ENCODE data around the gene FAM227A. TPM values are rescaled to one million over a fixed set of nuclear protein-coding genes. Genes with fewer than 3 reads are reported as not detected.

FAM227A gene
- total RNA-seq, 2 experiments from 2014 or later, result 0.23 to 0.36 TPM

DNA sequence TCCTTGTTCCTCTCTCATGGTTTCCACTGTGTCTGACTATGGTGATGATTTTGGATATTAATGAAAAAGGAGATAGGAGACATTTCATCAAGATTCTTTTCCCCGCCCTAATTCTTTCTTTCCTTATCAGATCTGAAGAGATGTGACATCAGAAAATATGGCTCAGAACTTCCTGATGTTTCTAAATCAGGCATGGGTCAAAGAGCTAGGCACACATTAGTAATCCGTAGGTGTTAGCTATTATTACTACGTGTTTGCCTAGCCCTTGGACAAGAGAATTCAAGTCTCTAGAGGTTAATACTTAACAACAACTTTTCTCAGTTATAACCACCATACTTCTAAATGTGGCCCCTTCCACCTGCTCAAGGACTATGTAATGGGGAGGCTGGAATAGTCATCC, 38.7 kb upstream of the FAM227A start:
- POLR2A ChIA-PET, result interaction anchor here (0.5 to 4.1 kb wide), 4 partner anchors 9 to 13 kb away, joined by 3 to 13 read pairs (median 4); partner anchors contain the start of genes GTPBP1 and TOMM22
- H3K4me3 Mint-ChIP-seq, result no peak overlapping the region

DNA sequence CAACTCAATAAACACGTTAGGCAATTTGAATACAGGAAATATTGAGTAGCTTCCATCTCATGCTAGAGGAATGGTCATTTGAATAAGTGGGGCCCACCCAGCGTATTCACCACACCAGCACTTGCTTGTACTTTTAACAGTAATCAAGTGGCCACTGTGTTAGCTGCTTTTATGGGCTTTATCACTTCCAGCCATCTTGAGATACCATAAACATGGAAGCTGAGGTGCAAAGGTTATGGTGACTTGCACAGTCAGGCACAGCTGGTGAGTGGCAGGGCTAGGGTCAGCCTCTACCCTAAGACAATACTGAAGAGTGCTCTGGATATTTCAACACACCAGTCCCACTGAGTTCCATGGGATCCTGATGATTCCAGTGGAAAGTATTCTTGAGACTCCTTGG, 37.9 kb upstream of the FAM227A start:
- POLR2A ChIA-PET, result interaction anchor here (4.1 kb wide), 1 partner anchor 12 kb away, joined by 13 read pairs; the partner anchor contains the start of gene TOMM22
- DNase-seq (no peak), ATAC-seq (ENCODE audit: low read depth) (no peak)
- peaks cover 46% of the 10 kb centered on the region for H3K4me1 Mint-ChIP-seq
- no peaks in the 10 kb centered on the region for H3K27me3 Mint-ChIP-seq
- no peak overlapping the region for H3K27ac Mint-ChIP-seq
- no peak overlapping the region for H3K4me3 Mint-ChIP-seq
- H3K9me3 Mint-ChIP-seq, result no peaks in the 10 kb centered on the region
- H3K36me3 Mint-ChIP-seq, result peaks cover 31% of the 10 kb centered on the region

More for the DNA sequence above, 38.7 kb upstream of the FAM227A start:
- H3K4me1 Mint-ChIP-seq, result peaks cover 51% of the 10 kb centered on the region
- no peak for ATAC-seq (ENCODE audit: low read depth)
- peaks cover 30% of the 10 kb centered on the region for H3K36me3 Mint-ChIP-seq
- peak overlapping the region; percentile 60 for H3K27ac Mint-ChIP-seq
- H3K9me3 Mint-ChIP-seq, result no peaks in the 10 kb centered on the region
- H3K27me3 Mint-ChIP-seq, result no peaks in the 10 kb centered on the region
- no peak for DNase-seq

GRCh38 chr22:38689651-38690050, 33.5 kb upstream of the FAM227A start:
- ATAC-seq (ENCODE audit: low read depth), result no peak
- H3K9me3 Mint-ChIP-seq, result no peaks in the 10 kb centered on the region
- peaks cover 14% of the 10 kb centered on the region for H3K4me1 Mint-ChIP-seq
- H3K27me3 Mint-ChIP-seq, result no peaks in the 10 kb centered on the region
- POLR2A ChIA-PET, result interaction anchor here (0.6 to 1.9 kb wide), 2 partner anchors 9 to 71 kb away, joined by 3 to 5 read pairs; no protein-coding TSS in a partner anchor
- H3K27ac Mint-ChIP-seq, result no peak overlapping the region
- H3K36me3 Mint-ChIP-seq, result peaks cover 23% of the 10 kb centered on the region
- no peak overlapping the region for H3K4me3 Mint-ChIP-seq
- no peak for DNase-seq

DNA sequence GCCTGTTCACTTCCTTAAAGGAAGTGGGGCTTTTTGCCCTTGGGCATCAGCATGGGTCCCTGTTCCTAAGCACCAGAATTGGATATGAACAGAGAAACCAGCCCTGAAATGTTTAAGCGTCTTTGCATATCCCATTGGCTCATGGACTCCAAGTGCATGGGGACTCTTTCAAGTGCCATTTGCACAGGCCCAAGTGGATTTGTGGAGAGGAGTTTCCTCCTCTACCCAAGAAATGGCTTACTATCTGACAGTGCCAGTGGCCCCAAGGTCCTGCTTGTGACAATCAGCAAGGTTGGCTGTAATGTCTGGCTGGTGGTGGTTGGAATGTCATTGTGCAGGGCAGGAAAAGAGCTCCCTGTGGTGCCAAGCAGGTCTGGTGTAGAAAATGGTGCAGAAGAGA, 29.6 kb upstream of the FAM227A start:
- POLR2A ChIA-PET, result no interaction called here
- H3K36me3 Mint-ChIP-seq, result peaks cover 25% of the 10 kb centered on the region

DNA sequence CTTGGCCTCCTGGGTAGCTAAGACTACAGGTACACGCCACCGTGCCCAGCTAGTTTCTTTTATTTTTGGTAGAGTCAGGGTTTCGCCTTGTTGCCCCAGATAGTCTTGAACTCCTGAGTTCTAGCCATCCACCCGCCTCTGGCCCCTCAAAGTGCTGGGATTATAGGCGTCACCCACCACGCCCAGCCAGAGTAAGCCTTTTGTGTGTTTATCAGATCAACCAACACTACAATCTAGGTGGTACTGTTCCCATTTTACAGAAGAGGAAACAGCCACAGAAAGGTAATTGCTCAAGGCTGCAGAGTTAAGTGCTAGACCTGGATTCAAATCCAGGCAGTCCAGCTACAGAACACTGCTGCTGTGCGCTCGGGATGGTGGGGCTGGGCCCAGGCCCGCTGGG, 28.7 kb upstream of the FAM227A start:
- H3K4me3 Mint-ChIP-seq, result no peak overlapping the region
- no peak for ATAC-seq (ENCODE audit: low read depth)
- DNase-seq, result no peak
- no peak overlapping the region for H3K27ac Mint-ChIP-seq
- peaks cover 25% of the 10 kb centered on the region for H3K36me3 Mint-ChIP-seq
- H3K27me3 Mint-ChIP-seq, result no peaks in the 10 kb centered on the region
- no peaks in the 10 kb centered on the region for H3K9me3 Mint-ChIP-seq
- POLR2A ChIA-PET, result no interaction called here
- H3K4me1 Mint-ChIP-seq, result peaks cover 20% of the 10 kb centered on the region

More for the DNA sequence above, 29.6 kb upstream of the FAM227A start:
- H3K27ac Mint-ChIP-seq, result no peak overlapping the region
- DNase-seq (no peak), ATAC-seq (ENCODE audit: low read depth) (no peak)
- no peaks in the 10 kb centered on the region for H3K9me3 Mint-ChIP-seq
- no peaks in the 10 kb centered on the region for H3K27me3 Mint-ChIP-seq
- H3K4me3 Mint-ChIP-seq, result no peak overlapping the region
- peaks cover 18% of the 10 kb centered on the region for H3K4me1 Mint-ChIP-seq

- H3K36me3 Mint-ChIP-seq, result peaks cover 14% of the 10 kb centered on the region
- no peaks in the 10 kb centered on the region for H3K27me3 Mint-ChIP-seq
- H3K9me3 Mint-ChIP-seq, result no peaks in the 10 kb centered on the region
- ATAC-seq (ENCODE audit: low read depth) (peak; percentile 96), DNase-seq (peak; percentile 87)
- peak within 1 kb of the TSS; percentile 100 for H3K4me3 Mint-ChIP-seq
- POLR2A ChIA-PET, result interaction anchor here (0.7 to 2.9 kb wide), 16 partner anchors 8 to 1024 kb away, joined by 3 to 33 read pairs (median 5); partner anchors contain the start of genes ANKRD54, C22orf23, CBY1 and DMC1
- peaks cover 20% of the 10 kb centered on the region for H3K4me1 Mint-ChIP-seq
- peak within 1 kb of the TSS; percentile 98 for H3K27ac Mint-ChIP-seq
Measured at GRCh38 chr22:38681582-38682335, 25.6 kb upstream of the FAM227A start, which contains the start of gene TOMM22. TOMM22 (plus strand) TSS chr22:38681957; CDS start chr22:38681979, 22 bp downstream.

GRCh38 chr22:38675833-38676232, 19.6 kb upstream of the FAM227A start:
- Mint-ChIP-seq H3K9me3 (peaks cover 2% of the 10 kb centered on the region), H3K27me3 (no peaks in the 10 kb centered on the region), H3K4me1 (peaks cover 3% of the 10 kb centered on the region), H3K4me3 (no peak overlapping the region), H3K27ac (no peak overlapping the region), H3K36me3 (peaks cover 10% of the 10 kb centered on the region)
- DNase-seq, result no peak
- POLR2A ChIA-PET, result no interaction called here
- ATAC-seq (ENCODE audit: low read depth), result no peak

DNA sequence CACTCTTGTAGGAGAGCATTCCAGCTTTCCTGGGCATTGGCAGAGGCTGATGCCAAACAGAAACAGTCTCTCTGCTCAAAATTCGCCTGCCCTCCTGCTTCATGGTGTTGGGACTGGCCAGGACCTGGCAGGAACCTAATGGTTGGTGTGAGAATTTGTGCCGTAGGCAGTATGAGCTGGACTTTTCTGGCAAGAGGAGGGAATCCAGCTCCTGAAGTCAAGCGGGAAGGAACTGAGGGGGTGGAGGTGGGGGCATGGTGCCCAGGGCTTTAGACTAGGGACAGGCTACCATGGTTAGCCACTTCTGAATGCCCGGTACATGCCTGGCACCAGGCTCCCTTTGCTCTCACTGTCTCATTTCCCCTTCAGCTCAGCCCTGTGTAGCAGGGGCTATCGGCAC, 18.7 kb upstream of the FAM227A start:
- POLR2A ChIA-PET, result no interaction called here
- no peak overlapping the region for H3K27ac Mint-ChIP-seq

GRCh38 chr22:38657045-38657909, 1.1 kb upstream of the FAM227A start:
- H3K27me3 Mint-ChIP-seq, result no peaks in the 10 kb centered on the region
- peak overlapping the region; percentile 93 for H3K27ac Mint-ChIP-seq
- POLR2A ChIA-PET, result interaction anchor here (0.8 to 1.2 kb wide), 3 partner anchors 9 to 87 kb away, joined by 3 to 5 read pairs (median 5); partner anchors contain the start of gene TOMM22
- no peaks in the 10 kb centered on the region for H3K9me3 Mint-ChIP-seq
- H3K4me1 Mint-ChIP-seq, result peaks cover 9% of the 10 kb centered on the region
- peak; percentile 55 for DNase-seq
- peak; percentile 46 for ATAC-seq (ENCODE audit: low read depth)
- peaks cover 3% of the 10 kb centered on the region for H3K36me3 Mint-ChIP-seq
- peak overlapping the region; percentile 92 for H3K4me3 Mint-ChIP-seq

More for the DNA sequence above, 18.7 kb upstream of the FAM227A start:
- no peak overlapping the region for H3K4me3 Mint-ChIP-seq
- ATAC-seq (ENCODE audit: low read depth) (no peak), DNase-seq (no peak)
- peaks cover 2% of the 10 kb centered on the region for H3K9me3 Mint-ChIP-seq
- H3K4me1 Mint-ChIP-seq, result no peaks in the 10 kb centered on the region
- no peaks in the 10 kb centered on the region for H3K27me3 Mint-ChIP-seq
- H3K36me3 Mint-ChIP-seq, result peaks cover 14% of the 10 kb centered on the region

GRCh38 chr22:38655519-38656255, 505 bp downstream of the FAM227A start:
- no peak for ATAC-seq (ENCODE audit: low read depth)
- Mint-ChIP-seq H3K4me3 (peak overlapping the region; percentile 92), H3K4me1 (peaks cover 9% of the 10 kb centered on the region), H3K27ac (peak overlapping the region; percentile 93), H3K9me3 (no peaks in the 10 kb centered on the region), H3K36me3 (peaks cover 1% of the 10 kb centered on the region), H3K27me3 (no peaks in the 10 kb centered on the region)
- POLR2A ChIA-PET, result interaction anchor here (0.7 kb wide), 1 partner anchor 37 kb away, joined by 4 read pairs; no protein-coding TSS in a partner anchor
- no peak for DNase-seq

DNA sequence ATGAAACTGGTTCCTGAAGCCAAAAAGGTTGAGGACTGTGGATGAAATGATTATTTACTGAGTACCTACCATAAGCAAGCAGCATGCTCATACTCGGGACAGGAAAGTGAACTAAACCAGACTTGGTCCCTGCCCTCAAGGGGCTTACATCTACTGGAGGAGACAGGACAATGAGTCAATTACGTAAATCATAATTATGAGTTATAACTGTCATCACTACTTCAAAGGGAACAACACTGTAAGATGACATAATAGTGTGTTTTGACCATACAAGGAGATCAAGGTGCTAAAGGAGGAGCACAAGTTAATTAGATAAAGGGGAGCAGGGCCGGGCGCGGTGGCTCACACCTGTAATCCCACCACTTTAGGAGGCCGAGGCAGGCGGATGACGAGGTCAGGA, 2.5 kb downstream of the FAM227A start:
- Mint-ChIP-seq H3K27me3 (no peaks in the 10 kb centered on the region), H3K9me3 (no peaks in the 10 kb centered on the region), H3K36me3 (no peaks in the 10 kb centered on the region), H3K27ac (no peak overlapping the region), H3K4me3 (no peak overlapping the region), H3K4me1 (peaks cover 9% of the 10 kb centered on the region)
- ATAC-seq (ENCODE audit: low read depth) (no peak), DNase-seq (no peak)
- POLR2A ChIA-PET, result no interaction called here

- no peak overlapping the region for H3K4me3 Mint-ChIP-seq
- POLR2A ChIA-PET, result interaction anchor here (0.7 kb wide), 2 partner anchors 655 to 993 kb away, joined by 3 to 5 read pairs; no protein-coding TSS in a partner anchor
- H3K27me3 Mint-ChIP-seq, result no peaks in the 10 kb centered on the region
- H3K4me1 Mint-ChIP-seq, result peaks cover 7% of the 10 kb centered on the region
- no peak for DNase-seq
- no peak overlapping the region for H3K27ac Mint-ChIP-seq
- H3K9me3 Mint-ChIP-seq, result no peaks in the 10 kb centered on the region
- ATAC-seq (ENCODE audit: low read depth), result no peak
- H3K36me3 Mint-ChIP-seq, result no peaks in the 10 kb centered on the region
Measured at GRCh38 chr22:38652859-38653258, 3.3 kb downstream of the FAM227A start.
